COLO668 (cell line): Measurements from ENCODE around the gene TFB2M.

Experiments used
- DNase-seq: peaks from one replicate; lab custom pipeline; 2025; ENCODE audit not compliant: unreplicated experiment; lab: John Stamatoyannopoulos, UW

The TFB2M gene

GRCh38 chr1:246515390-246516005, 50.6 kb downstream of the TFB2M start:
- DNase-seq, result no peak

GRCh38 chr1:246513619-246514343, 52.3 kb downstream of the TFB2M start:
- DNase-seq, result no peak

- no peak for DNase-seq
Measured at GRCh38 chr1:246513041-246513440, 53.0 kb downstream of the TFB2M start.

GRCh38 chr1:246512635-246513034, 53.4 kb downstream of the TFB2M start:
- no peak for DNase-seq

- DNase-seq, result no peak
Measured at GRCh38 chr1:246512230-246512629, 53.8 kb downstream of the TFB2M start.

GRCh38 chr1:246511203-246511602, 54.9 kb downstream of the TFB2M start:
- DNase-seq, result no peak

- no peak for DNase-seq
Measured at GRCh38 chr1:246510147-246511030, 55.7 kb downstream of the TFB2M start.

GRCh38 chr1:246508897-246509688, 57.0 kb downstream of the TFB2M start:
- no peak for DNase-seq

- DNase-seq, result peak; percentile 89
Measured at GRCh38 chr1:246506674-246507481, 59.2 kb downstream of the TFB2M start, which contains the start of gene SMYD3. Gene SMYD3, minus strand, starts transcription at chr1:246507279.

GRCh38 chr1:246506367-246506673, 59.7 kb downstream of the TFB2M start:
- peak; percentile 39 for DNase-seq

- peak; percentile 28 for DNase-seq
Measured at GRCh38 chr1:246503341-246503740, 62.7 kb downstream of the TFB2M start.

- no peak for DNase-seq
Measured at GRCh38 chr1:246497331-246497915, 68.6 kb downstream of the TFB2M start.

- peak; percentile 76 for DNase-seq
Measured at GRCh38 chr1:246492611-246493245, 73.3 kb downstream of the TFB2M start.

- no peak for DNase-seq
Measured at GRCh38 chr1:246491551-246492053, 74.5 kb downstream of the TFB2M start.
